Neuronal stem cell (in vitro differentiated cells): ENCODE data around the gene IRF7.

Source experiments
- DNase-seq: peaks from one replicate; pipeline ENCODE4 v3.0.0-alpha.2; 2013; ENCODE audit warnings: low spot score
- H2AFZ ChIP-seq: one replicate; pipeline ENCODE4 v1.6.1; 2013; ENCODE audit warnings: mild to moderate bottlenecking, low read length, inconsistent platforms
- H2AK5ac ChIP-seq: 2 replicates; pipeline ENCODE4 v1.6.1; 2013; ENCODE audit warnings: low read depth, mild to moderate bottlenecking, inconsistent platforms, low read length, moderate library complexity, mixed read lengths
- H2BK120ac ChIP-seq: 2 replicates; pipeline ENCODE4 v1.6.1; 2013; ENCODE audit warnings: low read depth, mild to moderate bottlenecking, inconsistent platforms, low read length, moderate library complexity, mixed read lengths
- H2BK12ac ChIP-seq: one replicate; pipeline ENCODE4 v1.6.1; 2013; ENCODE audit warnings: low read length, inconsistent platforms
- H2BK15ac ChIP-seq: 2 replicates; pipeline ENCODE4 v1.6.1; 2013; ENCODE audit warnings: mild to moderate bottlenecking, low read length, inconsistent platforms, mixed read lengths
- H2BK5ac ChIP-seq: one replicate; pipeline ENCODE4 v1.6.1; 2013; ENCODE audit warnings: inconsistent platforms, mild to moderate bottlenecking, low read length, moderate library complexity
- H3K14ac ChIP-seq: one replicate; pipeline ENCODE4 v1.6.1; 2013; ENCODE audit warnings: low read length, inconsistent platforms
- H3K18ac ChIP-seq: 2 replicates; pipeline ENCODE4 v1.6.1; 2013; ENCODE audit warnings: low read length, inconsistent platforms
- H3K23ac ChIP-seq: 2 replicates; pipeline ENCODE4 v1.6.1; 2013; ENCODE audit warnings: low read depth, mild to moderate bottlenecking, mixed read lengths, low read length, inconsistent platforms; ENCODE audit not compliant: poor library complexity
- H3K27ac ChIP-seq: replicated peaks from 3 replicates; pipeline ENCODE4 v1.5.1; 2013; ENCODE audit warnings: low read length, inconsistent platforms
- H3K27me3 ChIP-seq, 3 experiments: 2 replicates each; pipeline ENCODE4 v1.6.1; 2013; ENCODE audit warnings: low read length in 3 of 3, mild to moderate bottlenecking in 2 of 3, inconsistent platforms in 1 of 3, low read depth in 1 of 3, mixed read lengths in 1 of 3, moderate library complexity in 1 of 3; ENCODE audit not compliant: control insufficient read depth in 3 of 3, insufficient read depth in 3 of 3
- H3K36me3 ChIP-seq, 2 donors: replicated peaks in 1 of 2; 2 replicates each; pipeline ENCODE4 v1.6.1; 2013; ENCODE audit warnings: low read length in 2 of 2; ENCODE audit not compliant: control insufficient read depth in 2 of 2, insufficient read depth in 2 of 2
- H3K4ac ChIP-seq: 2 replicates; pipeline ENCODE4 v1.6.1; 2013; ENCODE audit warnings: inconsistent platforms, mild to moderate bottlenecking, low read length, moderate library complexity
- H3K4me1 ChIP-seq, 2 donors: 1 replicate in 1 of 2; 2 replicates in 1 of 2; pipeline ENCODE4 v1.6.1; 2013; ENCODE audit warnings: low read length in 2 of 2, low read depth in 1 of 2; ENCODE audit not compliant: control insufficient read depth in 2 of 2, insufficient read depth in 1 of 2
- H3K4me2 ChIP-seq: one replicate; pipeline ENCODE4 v1.6.1; 2013; ENCODE audit warnings: mild to moderate bottlenecking, low read length, inconsistent platforms; ENCODE audit not compliant: insufficient read depth, poor library complexity, severe bottlenecking
- H3K4me3 ChIP-seq, 2 donors: 2 replicates each; pipeline ENCODE4 v1.5.1; 2013; ENCODE audit warnings: low read length in 2 of 2, mild to moderate bottlenecking in 2 of 2, inconsistent platforms in 1 of 2, moderate library complexity in 1 of 2
- H3K79me1 ChIP-seq: one replicate; pipeline ENCODE4 v1.6.1; 2013; ENCODE audit warnings: low read depth, mild to moderate bottlenecking, inconsistent platforms, low read length, moderate library complexity
- H3K9ac ChIP-seq: one replicate; pipeline ENCODE4 v1.6.1; 2013; ENCODE audit warnings: mild to moderate bottlenecking, low read depth, low read length, inconsistent platforms; ENCODE audit not compliant: poor library complexity
- H3K9me3 ChIP-seq, 2 donors: replicated peaks in 1 of 2; 2 replicates each; pipeline versions ENCODE3 to v1.6.1; 2013; ENCODE audit warnings: low read length in 2 of 2, mild to moderate bottlenecking in 2 of 2, inconsistent platforms in 1 of 2, low read depth in 1 of 2, mixed read lengths in 1 of 2, moderate library complexity in 1 of 2; ENCODE audit not compliant: control insufficient read depth in 2 of 2, insufficient read depth in 1 of 2
- H4K8ac ChIP-seq: one replicate; pipeline ENCODE4 v1.6.1; 2013; ENCODE audit warnings: low read depth, mild to moderate bottlenecking, inconsistent platforms, low read length, moderate library complexity
- H4K91ac ChIP-seq: one replicate; pipeline ENCODE4 v1.6.1; 2013; ENCODE audit warnings: low read length, low read depth, mild to moderate bottlenecking, inconsistent platforms; ENCODE audit not compliant: poor library complexity
- WGBS, 2 donors: extraction: QIAGEN DNeasy Blood & Tissue Kit; methylation state at CpG; one replicate each; pipeline ENCODE4 v1.1.7; 2013; ENCODE audit warnings: missing lambda C conversion rate in 2 of 2, mixed read lengths in 1 of 2; ENCODE audit not compliant: insufficient read length in 2 of 2, insufficient replicate concordance in 1 of 2; ENCODE audit errors: extremely low coverage in 2 of 2; 5-methylcytosine and 5-hydroxymethylcytosine counted together

Gene IRF7

DNA sequence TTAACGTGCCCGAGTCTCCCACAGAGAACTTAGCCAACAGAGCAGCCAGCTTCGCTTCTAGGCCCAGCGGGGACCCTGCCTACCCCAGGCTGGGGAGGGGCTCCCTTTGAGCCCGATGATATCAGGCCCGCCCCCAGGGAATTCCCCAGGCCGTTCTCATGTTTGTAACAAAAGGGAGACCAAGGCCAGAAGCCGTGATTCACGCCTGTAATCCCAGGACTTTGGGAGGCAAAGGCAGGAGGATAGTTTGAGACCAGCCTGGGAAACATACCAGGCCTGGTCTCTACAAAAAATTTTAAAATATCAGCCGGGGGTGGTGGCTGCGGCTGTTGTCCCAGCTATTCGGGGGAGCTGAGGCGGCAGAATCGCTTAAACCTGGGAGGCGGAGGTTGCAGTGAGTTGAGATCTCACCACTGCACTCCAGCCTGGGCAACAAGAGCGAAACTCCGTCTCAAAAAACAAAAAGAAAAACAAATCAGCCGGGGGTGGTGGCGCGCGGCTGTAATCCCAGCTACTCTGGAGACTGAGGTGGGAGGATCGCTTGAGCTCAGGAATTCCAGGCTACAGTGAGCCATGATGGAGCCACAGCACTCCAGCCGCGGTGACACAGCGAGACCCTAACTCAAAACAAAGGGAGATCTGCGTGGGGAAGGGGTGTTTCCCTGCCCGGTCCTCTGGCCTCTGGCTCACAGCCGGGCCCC, 23.0 kb upstream of the IRF7 start:
- peaks cover 0 to 23% (median 7%) of the 10 kb centered on the region in 3 experiments for H3K27me3 ChIP-seq
- H3K27ac ChIP-seq: peak overlapping the region; percentile 99
- peak overlapping the region; percentile 95 for H3K23ac ChIP-seq
- H2BK12ac ChIP-seq: peak overlapping the region; percentile 100
- peak overlapping the region; percentile 94 for H3K9ac ChIP-seq
- H4K8ac ChIP-seq: no peak overlapping the region
- H3K36me3 ChIP-seq: peaks cover 4 to 27% of the 10 kb centered on the region in 2 donors
- H3K18ac ChIP-seq: peak overlapping the region; percentile 100
- H2BK15ac ChIP-seq: peak overlapping the region; percentile 98
- peaks cover 0 to 3% of the 10 kb centered on the region in 2 donors for H3K9me3 ChIP-seq
- H2BK120ac ChIP-seq: peak overlapping the region; percentile 87
- DNase-seq: peak; percentile 74
- no peak overlapping the region for H3K14ac ChIP-seq
- H4K91ac ChIP-seq: peak overlapping the region; percentile 92
- peak overlapping the region; percentile 99 for H2BK5ac ChIP-seq
- H3K4me2 ChIP-seq: peak overlapping the region; percentile 98
- H3K4me3 ChIP-seq: peak overlapping the region in 1 of 2 donors; percentile 69
- H3K4me1 ChIP-seq: peaks cover 21 to 23% of the 10 kb centered on the region in 2 donors
- no peak overlapping the region for H2AFZ ChIP-seq
- peaks cover 10% of the 10 kb centered on the region for H3K79me1 ChIP-seq
- peak overlapping the region; percentile 100 for H3K4ac ChIP-seq
- no CpG with 5 or more reads among the region's 28 CpGs for WGBS, 2 donors
- H2AK5ac ChIP-seq: peak overlapping the region; percentile 99

- DNase-seq: peak; percentile 48
- no CpG with 5 or more reads among the region's 55 CpGs for WGBS, 2 donors
- Histone ChIP-seq H3K4ac (no peak overlapping the region), H3K79me1 (peaks cover 8% of the 10 kb centered on the region), H3K18ac (peak overlapping the region; percentile 92), H3K4me2 (peak overlapping the region; percentile 98), H2AFZ (no peak overlapping the region), H3K4me1 (peaks cover 21 to 23% of the 10 kb centered on the region in 2 donors), H3K4me3 (peak overlapping the region in 1 of 2 donors; percentile 91), H3K23ac (peak overlapping the region; percentile 86), H3K27me3 (peaks cover 0 to 23% (median 7%) of the 10 kb centered on the region in 3 experiments), H3K9ac (peak overlapping the region; percentile 96), H2BK120ac (peak overlapping the region; percentile 81), H4K8ac (no peak overlapping the region), H4K91ac (no peak overlapping the region), H3K36me3 (peaks cover 0 to 19% of the 10 kb centered on the region in 2 donors), H2BK5ac (peak overlapping the region; percentile 31), H2BK12ac (peak overlapping the region; percentile 98), H3K14ac (peak overlapping the region; percentile 25), H3K9me3 (peaks cover 0 to 3% of the 10 kb centered on the region in 2 donors), H3K27ac (peak overlapping the region; percentile 99), H2BK15ac (peak overlapping the region; percentile 82), H2AK5ac (peak overlapping the region; percentile 13)
Observed at GRCh38 chr11:637593-638521, 22.1 kb upstream of the IRF7 start.

DNA sequence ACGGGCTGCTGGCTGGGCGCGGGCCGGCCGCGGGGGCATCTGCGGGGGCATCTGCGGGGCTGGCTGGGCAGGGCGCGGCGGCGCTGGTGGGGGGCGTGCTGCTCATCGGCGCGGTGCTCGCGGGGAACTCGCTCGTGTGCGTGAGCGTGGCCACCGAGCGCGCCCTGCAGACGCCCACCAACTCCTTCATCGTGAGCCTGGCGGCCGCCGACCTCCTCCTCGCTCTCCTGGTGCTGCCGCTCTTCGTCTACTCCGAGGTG, 21.5 kb upstream of the IRF7 start:
- peak overlapping the region; percentile 25 for H3K14ac ChIP-seq
- H3K23ac ChIP-seq: peak overlapping the region; percentile 86
- peaks cover 0 to 14% of the 10 kb centered on the region in 2 donors for H3K36me3 ChIP-seq
- H2BK5ac ChIP-seq: peak overlapping the region; percentile 31
- no peak for DNase-seq
- H3K9ac ChIP-seq: peak overlapping the region; percentile 96
- H4K91ac ChIP-seq: no peak overlapping the region
- peak overlapping the region in 1 of 2 donors; percentile 91 for H3K4me3 ChIP-seq
- H3K9me3 ChIP-seq: no peaks in the 10 kb centered on the region
- H2AFZ ChIP-seq: no peak overlapping the region
- H3K27ac ChIP-seq: no peak overlapping the region
- H3K4me2 ChIP-seq: peak overlapping the region; percentile 98
- no peak overlapping the region for H3K4ac ChIP-seq
- peak overlapping the region; percentile 81 for H2BK120ac ChIP-seq
- H3K27me3 ChIP-seq: peaks cover 0 to 23% (median 5%) of the 10 kb centered on the region in 3 experiments
- peak overlapping the region; percentile 82 for H2BK15ac ChIP-seq
- H3K79me1 ChIP-seq: peaks cover 5% of the 10 kb centered on the region
- peak overlapping the region; percentile 13 for H2AK5ac ChIP-seq
- H3K18ac ChIP-seq: peak overlapping the region; percentile 92
- peak overlapping the region; percentile 98 for H2BK12ac ChIP-seq
- H4K8ac ChIP-seq: no peak overlapping the region
- no CpG with 5 or more reads among the region's 34 CpGs for WGBS, 2 donors
- H3K4me1 ChIP-seq: peaks cover 21 to 23% of the 10 kb centered on the region in 2 donors
